Right atrium auricular region (tissue), 2 donors: ENCODE results near the gene TLX1. TPM values are rescaled to one million over a fixed set of nuclear protein-coding genes. Genes with fewer than 3 reads are reported as not detected.
A peak's percentile ranks its signal among the peaks of the same experiment; 100 is the strongest.

ENCODE experiments used
- DNase-seq: peaks from one replicate; pipeline ENCODE4 v3.0.0-alpha.2; 2019; ENCODE audit warnings: low spot score
- H3K27ac ChIP-seq, 2 donors: fragments of 200-600 bp; sonication (generic); 1 replicate in 1 of 2; 2 replicates in 1 of 2; pipeline ENCODE4 v1.5.1; 2016 to 2019
- H3K27me3 ChIP-seq, 2 donors: fragments of 200-600 bp; sonication (generic); one replicate each; pipeline versions ENCODE4 v1.5.1 to v1.6.0; 2017 to 2019
- H3K36me3 ChIP-seq: fragments of 200-600 bp; sonication (generic); one replicate; pipeline ENCODE4 v1.5.1; 2016
- H3K4me1 ChIP-seq, 2 donors: fragments of 200-600 bp; sonication (generic); one replicate each; pipeline versions ENCODE4 v1.5.1 to v1.6.0; 2017 to 2019
- H3K4me3 ChIP-seq, 2 donors: fragments of 200-600 bp; sonication (generic); 1 replicate in 1 of 2; 2 replicates in 1 of 2; pipeline ENCODE4 v1.5.1; 2017 to 2019; ENCODE audit warnings: mild to moderate bottlenecking in 1 of 2, moderate library complexity in 1 of 2
- H3K9me3 ChIP-seq, 2 donors: fragments of 200-600 bp; sonication (generic); one replicate each; pipeline ENCODE4 v1.5.1; 2019
- total RNA-seq, 2 donors: library from RNA; depleted of rRNA; stranded (reverse); fragments of >200 nt; gene quantifications; one replicate each; pipeline ENCODE4 v1.1.0, GENCODE V29; 2016
- TF ChIP-seq, protein P1 (sequence below), 2 donors: fragments of 200-600 bp; sonication (generic); IDR thresholded peaks; one replicate each; pipeline ENCODE4 v1.5.1; 2019; ENCODE audit warnings: antibody characterized with exemption in 2 of 2

TLX1 gene
- total RNA-seq, 2 donors from 2014 or later: not detected

DNA sequence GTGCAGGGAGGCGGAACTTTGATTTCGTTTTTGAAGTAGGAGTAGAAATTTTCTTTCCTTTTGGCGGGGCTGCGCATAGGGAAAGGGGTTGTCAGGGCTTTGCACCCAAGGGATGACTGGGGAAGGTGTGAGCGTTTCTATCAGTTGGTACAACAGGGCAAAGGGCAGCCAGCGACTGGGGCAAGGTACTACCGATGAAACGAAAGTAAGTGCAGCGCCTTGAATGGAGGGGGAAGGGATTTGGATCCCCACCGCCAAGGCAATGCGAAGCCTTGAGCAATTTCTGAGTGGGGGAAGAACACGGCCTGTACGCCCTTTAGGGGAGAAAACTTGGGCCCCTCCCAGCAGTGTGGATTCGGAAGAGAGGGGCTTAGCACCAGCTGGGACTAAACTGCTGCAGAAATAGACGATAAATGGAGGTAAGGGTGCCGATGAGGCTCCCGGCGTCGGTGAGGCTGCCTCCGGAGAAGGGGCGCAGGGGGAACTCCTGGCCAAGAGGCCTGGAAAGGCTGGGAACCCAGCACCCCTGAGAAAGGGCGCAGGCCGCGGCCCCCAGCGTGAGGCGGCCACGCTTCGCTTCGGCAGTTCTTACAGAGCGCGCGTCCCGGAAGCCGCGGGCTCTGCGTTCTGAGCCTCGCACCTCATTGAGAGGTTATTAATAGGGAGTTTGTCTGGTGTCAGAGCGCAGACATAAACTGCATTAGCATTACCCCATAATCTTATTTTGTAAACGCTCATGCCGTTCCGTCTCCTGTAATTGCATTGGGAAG, 10.0 kb upstream of the TLX1 start:
- H3K9me3 ChIP-seq: no peaks in the 10 kb centered on the region
- H3K27me3 ChIP-seq: peaks cover 0 to 23% of the 10 kb centered on the region in 2 donors
- H3K4me3 ChIP-seq: peak overlapping the region; percentile 33 to 53
- TF ChIP-seq, protein P1, sequence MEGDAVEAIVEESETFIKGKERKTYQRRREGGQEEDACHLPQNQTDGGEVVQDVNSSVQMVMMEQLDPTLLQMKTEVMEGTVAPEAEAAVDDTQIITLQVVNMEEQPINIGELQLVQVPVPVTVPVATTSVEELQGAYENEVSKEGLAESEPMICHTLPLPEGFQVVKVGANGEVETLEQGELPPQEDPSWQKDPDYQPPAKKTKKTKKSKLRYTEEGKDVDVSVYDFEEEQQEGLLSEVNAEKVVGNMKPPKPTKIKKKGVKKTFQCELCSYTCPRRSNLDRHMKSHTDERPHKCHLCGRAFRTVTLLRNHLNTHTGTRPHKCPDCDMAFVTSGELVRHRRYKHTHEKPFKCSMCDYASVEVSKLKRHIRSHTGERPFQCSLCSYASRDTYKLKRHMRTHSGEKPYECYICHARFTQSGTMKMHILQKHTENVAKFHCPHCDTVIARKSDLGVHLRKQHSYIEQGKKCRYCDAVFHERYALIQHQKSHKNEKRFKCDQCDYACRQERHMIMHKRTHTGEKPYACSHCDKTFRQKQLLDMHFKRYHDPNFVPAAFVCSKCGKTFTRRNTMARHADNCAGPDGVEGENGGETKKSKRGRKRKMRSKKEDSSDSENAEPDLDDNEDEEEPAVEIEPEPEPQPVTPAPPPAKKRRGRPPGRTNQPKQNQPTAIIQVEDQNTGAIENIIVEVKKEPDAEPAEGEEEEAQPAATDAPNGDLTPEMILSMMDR (IDR thresholded peaks at IDR 0.05): no peak
- H3K4me1 ChIP-seq: peaks cover 0 to 27% of the 10 kb centered on the region in 2 donors
- H3K36me3 ChIP-seq: no peaks in the 10 kb centered on the region
- H3K27ac ChIP-seq: no peak overlapping the region
- no peak for DNase-seq

DNA sequence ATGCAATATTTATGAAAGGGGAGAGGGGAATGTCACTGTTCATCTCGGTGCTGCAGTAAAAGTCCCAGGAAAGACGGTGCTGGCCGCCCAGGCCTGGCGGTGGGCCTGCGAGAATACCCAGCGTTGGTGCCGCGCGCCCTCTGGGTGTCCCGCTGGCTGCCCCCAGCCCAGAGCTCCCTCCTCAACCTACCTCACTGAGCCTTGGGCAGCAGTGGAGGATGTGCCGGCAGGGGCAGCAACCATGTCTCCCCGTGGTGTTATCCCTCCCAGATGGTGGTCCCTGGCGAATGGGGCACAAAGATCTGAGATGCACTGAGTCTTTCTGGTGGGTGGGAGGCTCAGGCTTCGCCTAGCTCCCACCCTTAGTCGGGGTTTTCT, 9.5 kb upstream of the TLX1 start:
- Histone ChIP-seq H3K27me3 (peaks cover 4 to 27% of the 10 kb centered on the region in 2 donors), H3K27ac (no peak overlapping the region), H3K4me1 (peaks cover 0 to 27% of the 10 kb centered on the region in 2 donors), H3K9me3 (no peaks in the 10 kb centered on the region), H3K36me3 (no peaks in the 10 kb centered on the region), H3K4me3 (peak overlapping the region in 1 of 2 donors; percentile 53)
- TF ChIP-seq, protein P1 (IDR thresholded peaks at IDR 0.05): no peak
- DNase-seq: no peak

DNA sequence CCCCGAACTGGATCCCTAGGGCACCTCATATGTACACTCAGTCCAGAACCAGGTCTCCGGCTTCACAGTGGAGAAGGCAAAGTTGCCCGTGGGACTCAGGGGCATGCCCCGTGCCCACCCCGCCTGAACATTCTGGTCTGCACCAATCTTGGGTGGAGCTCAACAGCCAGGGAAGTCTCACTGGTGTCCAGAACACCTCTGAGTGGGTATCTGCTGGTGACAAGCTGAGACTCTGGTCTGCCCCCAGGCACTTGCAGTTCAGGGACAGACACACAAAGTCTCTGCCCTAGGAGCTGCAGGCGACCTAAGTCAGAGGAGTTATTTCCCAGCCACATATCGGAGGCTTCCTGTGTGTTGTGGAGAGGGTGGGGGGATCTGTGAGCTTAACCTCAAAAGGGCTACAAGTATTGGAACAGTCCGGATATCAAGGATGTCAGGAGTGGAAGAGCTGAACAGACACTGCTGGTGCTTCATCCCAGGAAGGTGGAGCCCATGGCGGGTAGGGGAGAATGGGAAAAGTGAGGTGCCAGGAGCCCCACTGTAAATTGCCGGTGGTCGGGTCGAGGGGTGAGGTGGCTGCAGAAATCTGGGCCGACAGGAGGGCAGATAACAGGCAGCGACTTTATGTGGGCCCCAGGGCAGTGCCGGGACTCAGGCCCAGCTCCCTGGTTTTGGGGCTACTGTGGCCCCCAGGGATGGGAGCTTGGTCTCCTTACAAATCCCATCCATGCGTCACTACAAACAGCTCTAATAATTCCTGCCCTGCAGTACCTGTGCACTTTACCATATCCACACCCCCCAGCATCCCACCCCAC, 8.6 kb upstream of the TLX1 start:
- H3K27me3 ChIP-seq: peaks cover 5 to 32% of the 10 kb centered on the region in 2 donors
- peak overlapping the region in 1 of 2 donors; percentile 39 for H3K4me3 ChIP-seq
- no peak for DNase-seq
- no peaks in the 10 kb centered on the region for H3K36me3 ChIP-seq
- no peak overlapping the region for H3K27ac ChIP-seq
- peaks cover 0 to 27% of the 10 kb centered on the region in 2 donors for H3K4me1 ChIP-seq
- no peaks in the 10 kb centered on the region for H3K9me3 ChIP-seq
- TF ChIP-seq, protein P1 (IDR thresholded peaks at IDR 0.05): no peak

DNA sequence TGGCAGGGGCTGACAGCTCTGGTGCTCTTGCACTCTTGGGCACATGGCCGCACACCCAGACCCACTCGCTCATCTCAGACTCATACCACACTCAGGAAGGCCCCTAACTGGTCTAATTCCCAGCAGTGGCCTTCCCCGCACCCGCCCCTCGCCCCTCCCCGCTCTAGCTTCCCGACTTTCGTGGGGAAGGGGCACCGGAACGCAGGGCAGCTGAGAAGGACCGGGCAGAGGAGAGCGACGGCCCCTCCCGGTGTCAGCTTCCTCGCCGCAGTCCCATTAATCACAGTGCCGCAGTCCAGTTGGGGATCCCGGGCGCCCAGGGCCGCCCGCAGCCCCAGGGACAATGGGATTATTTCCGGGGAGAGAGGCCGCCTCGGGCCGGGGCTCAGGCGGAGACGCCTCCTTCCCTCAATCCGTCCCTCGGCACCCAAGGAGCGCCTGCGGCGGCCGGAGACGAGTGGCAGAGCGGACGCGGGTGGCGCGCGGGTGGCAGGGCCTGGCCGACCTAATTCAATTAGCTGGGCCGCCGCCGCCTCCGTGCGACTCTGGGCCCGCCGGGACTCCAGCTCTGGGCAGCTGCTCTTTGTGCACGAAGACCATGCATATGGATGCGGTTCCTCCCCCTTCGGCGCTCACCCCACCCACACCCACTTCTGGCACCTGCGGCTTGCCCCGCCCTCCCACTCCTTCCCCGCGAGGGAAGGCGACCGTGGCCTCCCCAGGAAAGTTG, 7.8 kb upstream of the TLX1 start:
- Histone ChIP-seq H3K36me3 (no peaks in the 10 kb centered on the region), H3K9me3 (no peaks in the 10 kb centered on the region), H3K27ac (no peak overlapping the region), H3K4me3 (peak overlapping the region; percentile 5 to 39), H3K4me1 (peaks cover 0 to 27% of the 10 kb centered on the region in 2 donors), H3K27me3 (peaks cover 5 to 33% of the 10 kb centered on the region in 2 donors)
- no peak for DNase-seq
- TF ChIP-seq, protein P1 (IDR thresholded peaks at IDR 0.05): no peak

DNA sequence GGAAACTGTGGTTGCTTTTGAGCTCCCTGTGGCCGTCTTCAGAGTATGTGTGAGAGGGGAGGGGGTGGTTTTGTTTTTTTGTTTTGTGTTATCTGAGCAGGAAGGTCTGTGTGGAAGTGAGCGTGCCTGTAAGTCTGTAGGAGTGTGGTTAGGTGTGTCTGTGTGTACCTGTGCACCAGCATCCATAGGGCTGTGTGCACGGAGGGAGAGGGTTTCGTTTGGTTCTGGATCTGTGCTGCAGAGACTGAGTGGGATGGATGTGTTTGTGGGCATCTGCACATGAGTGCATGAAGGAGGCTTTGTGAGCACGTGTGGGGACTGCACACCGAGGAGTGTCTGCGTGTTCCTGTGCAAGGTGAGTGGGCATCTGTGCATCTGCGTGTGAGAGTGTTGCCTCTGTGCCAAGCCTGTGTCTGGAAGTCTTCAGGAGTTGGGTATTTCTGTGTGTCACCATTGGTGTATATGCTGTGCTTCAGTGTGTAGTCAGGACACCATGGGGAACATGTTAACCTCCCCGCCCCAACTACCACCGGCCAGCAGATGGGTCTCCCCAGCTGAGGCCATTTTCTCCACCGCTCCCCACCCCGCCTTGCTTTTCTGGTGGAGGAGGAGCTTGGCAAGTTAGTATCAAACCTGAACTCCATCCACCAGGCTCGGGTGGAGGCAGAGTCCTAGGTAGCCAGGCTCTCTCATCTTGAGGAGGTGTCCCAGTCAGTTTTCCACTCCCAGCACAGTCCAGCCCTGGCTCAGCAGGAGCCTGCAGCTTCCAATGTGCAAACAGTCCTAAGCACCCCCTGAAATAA, 7.1 kb upstream of the TLX1 start:
- Histone ChIP-seq H3K27me3 (peaks cover 5 to 33% of the 10 kb centered on the region in 2 donors), H3K27ac (no peak overlapping the region), H3K9me3 (no peaks in the 10 kb centered on the region), H3K4me1 (peaks cover 0 to 27% of the 10 kb centered on the region in 2 donors), H3K36me3 (no peaks in the 10 kb centered on the region), H3K4me3 (no peak overlapping the region)
- TF ChIP-seq, protein P1 (IDR thresholded peaks at IDR 0.05): no peak
- no peak for DNase-seq
